Erythroblast (primary cell): ENCODE results near the gene CACNA1C.

Experiments used
- DNase-seq, 2 experiments: peaks; one replicate each; lab custom pipeline; 2025; lab: John Stamatoyannopoulos, UW
- GATA1 ChIP-seq: IDR thresholded peaks from 2 replicates; pipeline ENCODE4 v1.6.1; 2011; ENCODE audit warnings: low read depth, mild to moderate bottlenecking, control low read depth, low read length, moderate library complexity
- POLR2A ChIP-seq: IDR thresholded peaks from 2 replicates; pipeline ENCODE4 v1.6.1; 2011; ENCODE audit warnings: mild to moderate bottlenecking, low read length

The CACNA1C gene

GRCh38 chr12:2298556-2299200 lies 245.9 kb downstream of the CACNA1C start:
- TF ChIP-seq GATA1 = no peak
- TF ChIP-seq POLR2A = no peak
- DNase-seq = no peak

GRCh38 chr12:2299206-2299605 lies 246.4 kb downstream of the CACNA1C start:
- TF ChIP-seq GATA1 (no peak), POLR2A (no peak)
- no peak for DNase-seq

- no peak for DNase-seq
- TF ChIP-seq GATA1 (no peak), POLR2A (no peak)
Measured at GRCh38 chr12:2300168-2300567, 247.4 kb downstream of the CACNA1C start.

- no peak for DNase-seq
- TF ChIP-seq POLR2A (no peak), GATA1 (no peak)
Measured at GRCh38 chr12:2300886-2301285, 248.1 kb downstream of the CACNA1C start.

- no peak for TF ChIP-seq GATA1
- TF ChIP-seq POLR2A = no peak
- DNase-seq = no peak
Measured at GRCh38 chr12:2301531-2302461, 249.0 kb downstream of the CACNA1C start.

- TF ChIP-seq POLR2A (no peak), GATA1 (no peak)
- no peak for DNase-seq
Measured at GRCh38 chr12:2302711-2303580, 250.2 kb downstream of the CACNA1C start.

GRCh38 chr12:2304223-2304622 lies 251.4 kb downstream of the CACNA1C start:
- TF ChIP-seq GATA1 = no peak
- TF ChIP-seq POLR2A = no peak
- no peak for DNase-seq

GRCh38 chr12:2306012-2306411 lies 253.2 kb downstream of the CACNA1C start:
- no peak for TF ChIP-seq GATA1
- no peak for TF ChIP-seq POLR2A
- no peak for DNase-seq

GRCh38 chr12:2306735-2307134 lies 253.9 kb downstream of the CACNA1C start:
- TF ChIP-seq POLR2A = no peak
- TF ChIP-seq GATA1 = no peak
- no peak for DNase-seq

- DNase-seq = no peak
- TF ChIP-seq GATA1 (no peak), POLR2A (no peak)
Measured at GRCh38 chr12:2307550-2307949, 254.8 kb downstream of the CACNA1C start.

- no peak for DNase-seq
- no peak for TF ChIP-seq POLR2A
- no peak for TF ChIP-seq GATA1
Measured at GRCh38 chr12:2309647-2310046, 256.9 kb downstream of the CACNA1C start.

GRCh38 chr12:2311020-2311778 lies 258.4 kb downstream of the CACNA1C start:
- DNase-seq = no peak
- TF ChIP-seq GATA1 (no peak), POLR2A (no peak)

- no peak for TF ChIP-seq POLR2A
- no peak for DNase-seq
Measured at GRCh38 chr12:2312175-2312574, 259.4 kb downstream of the CACNA1C start.
